ENCODE results near the gene CALHM1. TPM values are rescaled to one million over a fixed set of nuclear protein-coding genes. Genes with fewer than 3 reads are reported as not detected.
A peak's percentile ranks its signal among the peaks of the same experiment; 100 is the strongest.
"Not testable (repeated sequence)": the region's sequence is repeated elsewhere in the genome, so short reads cannot be mapped to it uniquely, and the experiment has no call there.

The CALHM1 gene
- not detected in 2 replicates for total RNA-seq

- no peaks in the 10 kb centered on the region for H3K36me3 ChIP-seq (ENCODE audit: control insufficient read depth, insufficient read depth, low read length)
- H3K27me3 ChIP-seq (ENCODE audit: control insufficient read depth, insufficient read depth, low read length), result no peaks in the 10 kb centered on the region
- FAIRE-seq (no peak), DNase-seq (ENCODE audit: low read depth) (no peak)
- no peak within 1 kb of the TSS for H3K4me3 ChIP-seq (ENCODE audit: low read depth, low read length)
- TF ChIP-seq CTCF (IDR thresholded peaks at IDR 0.05; ENCODE audit: insufficient read depth, low read length, severe bottlenecking), result no peak
Measured at GRCh38 chr10:103458720-103459119, at the start of gene CALHM1. TSS of gene CALHM1 (minus strand) at chr10:103458900. CDS start at chr10:103458751, 149 bp downstream.

- Histone ChIP-seq H3K27me3 (ENCODE audit: control insufficient read depth, insufficient read depth, low read length) (peaks cover 12% of the 10 kb centered on the region), H3K4me3 (ENCODE audit: low read depth, low read length) (no peak overlapping the region), H3K36me3 (ENCODE audit: control insufficient read depth, insufficient read depth, low read length) (no peaks in the 10 kb centered on the region)
- no peak for DNase-seq (ENCODE audit: low read depth)
- TF ChIP-seq CTCF (IDR thresholded peaks at IDR 0.05; ENCODE audit: insufficient read depth, low read length, severe bottlenecking), result no peak
- FAIRE-seq, result no peak
Measured at GRCh38 chr10:103507235-103508191, 48.8 kb upstream of the CALHM1 start.

- Histone ChIP-seq H3K27me3 (ENCODE audit: control insufficient read depth, insufficient read depth, low read length) (peaks cover 13% of the 10 kb centered on the region), H3K36me3 (ENCODE audit: control insufficient read depth, insufficient read depth, low read length) (no peaks in the 10 kb centered on the region), H3K4me3 (ENCODE audit: low read depth, low read length) (no peak overlapping the region)
- FAIRE-seq, result peak; percentile 55
- TF ChIP-seq CTCF (IDR thresholded peaks at IDR 0.05; ENCODE audit: insufficient read depth, low read length, severe bottlenecking), result no peak
- no peak for DNase-seq (ENCODE audit: low read depth)
Measured at GRCh38 chr10:103506061-103506460, 47.4 kb upstream of the CALHM1 start.

- Histone ChIP-seq H3K27me3 (ENCODE audit: control insufficient read depth, insufficient read depth, low read length) (peaks cover 14% of the 10 kb centered on the region), H3K36me3 (ENCODE audit: control insufficient read depth, insufficient read depth, low read length) (no peaks in the 10 kb centered on the region), H3K4me3 (ENCODE audit: low read depth, low read length) (no peak overlapping the region)
- DNase-seq (ENCODE audit: low read depth) (peak; percentile 73), FAIRE-seq (peak; percentile 60)
- TF ChIP-seq CTCF (IDR thresholded peaks at IDR 0.05; ENCODE audit: insufficient read depth, low read length, severe bottlenecking), result no peak
Measured at GRCh38 chr10:103504181-103504783, 45.6 kb upstream of the CALHM1 start.

GRCh38 chr10:103503777-103504176 lies 45.1 kb upstream of the CALHM1 start:
- FAIRE-seq; H3K36me3 ChIP-seq (ENCODE audit: control insufficient read depth, insufficient read depth, low read length); H3K4me3 ChIP-seq (ENCODE audit: low read depth, low read length); DNase-seq (ENCODE audit: low read depth): not testable (repeated sequence)
- H3K27me3 ChIP-seq (ENCODE audit: control insufficient read depth, insufficient read depth, low read length), result peaks cover 14% of the 10 kb centered on the region

All from bronchial epithelial cell (primary cell).